Measurements from ENCODE around the gene TMEM238.
"Not testable (repeated sequence)": the region's sequence is repeated elsewhere in the genome, so short reads cannot be mapped to it uniquely, and the experiment has no call there.

Gene TMEM238

DNA sequence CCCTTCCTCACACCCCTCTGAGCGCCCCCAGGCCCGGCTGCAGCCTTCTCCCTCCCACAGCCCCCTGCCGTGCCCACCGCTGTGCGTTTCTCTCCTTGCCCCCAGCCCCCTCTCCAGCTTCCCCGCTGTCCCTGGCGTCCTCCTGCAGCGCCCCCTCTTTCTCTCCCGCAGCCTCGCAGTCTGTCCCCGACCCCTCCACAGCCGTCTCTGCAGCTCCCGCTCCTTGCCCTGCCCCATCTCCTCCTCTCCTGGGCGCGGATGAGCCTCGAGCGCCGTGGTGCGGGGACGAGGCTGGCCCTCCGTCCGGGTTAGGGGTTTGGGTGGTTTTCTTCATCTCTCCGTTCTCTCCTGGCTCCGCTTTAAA, 43.3 kb downstream of the TMEM238 start:
- Histone ChIP-seq H3K9ac (ENCODE audit: low read depth, low read length) (peak overlapping the region; percentile 82), H3K4me1 (ENCODE audit: insufficient read depth, low read length) (peaks cover 5% of the 10 kb centered on the region; the same call in 1 of the 2 replicates), H3K4me3 (ENCODE audit: low read length) (peak overlapping the region; percentile 87), H3K36me3 (ENCODE audit: insufficient read depth, low read depth, low read length) (peaks cover 31% of the 10 kb centered on the region), H3K9me3 (ENCODE audit: insufficient read depth, low read depth, low read length) (no peaks in the 10 kb centered on the region), H3K27me3 (ENCODE audit: insufficient read depth, low read length) (no peaks in the 10 kb centered on the region; the same call in 1 of the 2 replicates), H3K27ac (ENCODE audit: low read length) (no peak overlapping the region)

- peaks cover 27% of the 10 kb centered on the region for H3K36me3 ChIP-seq (ENCODE audit: insufficient read depth, low read depth, low read length)
- H3K9me3 ChIP-seq (ENCODE audit: insufficient read depth, low read depth, low read length) = no peaks in the 10 kb centered on the region
- no peak overlapping the region for H3K27ac ChIP-seq (ENCODE audit: low read length)
- H3K9ac ChIP-seq (ENCODE audit: low read depth, low read length) = peak overlapping the region; percentile 82
- H3K27me3 ChIP-seq (ENCODE audit: insufficient read depth, low read length) = no peaks in the 10 kb centered on the region; the same call in 1 of the 2 replicates
- H3K4me1 ChIP-seq (ENCODE audit: insufficient read depth, low read length) = peaks cover 5% of the 10 kb centered on the region; the same call in 1 of the 2 replicates
- peak overlapping the region; percentile 87 for H3K4me3 ChIP-seq (ENCODE audit: low read length)
Observed at GRCh38 chr19:55339889-55340783, 44.0 kb downstream of the TMEM238 start.

DNA sequence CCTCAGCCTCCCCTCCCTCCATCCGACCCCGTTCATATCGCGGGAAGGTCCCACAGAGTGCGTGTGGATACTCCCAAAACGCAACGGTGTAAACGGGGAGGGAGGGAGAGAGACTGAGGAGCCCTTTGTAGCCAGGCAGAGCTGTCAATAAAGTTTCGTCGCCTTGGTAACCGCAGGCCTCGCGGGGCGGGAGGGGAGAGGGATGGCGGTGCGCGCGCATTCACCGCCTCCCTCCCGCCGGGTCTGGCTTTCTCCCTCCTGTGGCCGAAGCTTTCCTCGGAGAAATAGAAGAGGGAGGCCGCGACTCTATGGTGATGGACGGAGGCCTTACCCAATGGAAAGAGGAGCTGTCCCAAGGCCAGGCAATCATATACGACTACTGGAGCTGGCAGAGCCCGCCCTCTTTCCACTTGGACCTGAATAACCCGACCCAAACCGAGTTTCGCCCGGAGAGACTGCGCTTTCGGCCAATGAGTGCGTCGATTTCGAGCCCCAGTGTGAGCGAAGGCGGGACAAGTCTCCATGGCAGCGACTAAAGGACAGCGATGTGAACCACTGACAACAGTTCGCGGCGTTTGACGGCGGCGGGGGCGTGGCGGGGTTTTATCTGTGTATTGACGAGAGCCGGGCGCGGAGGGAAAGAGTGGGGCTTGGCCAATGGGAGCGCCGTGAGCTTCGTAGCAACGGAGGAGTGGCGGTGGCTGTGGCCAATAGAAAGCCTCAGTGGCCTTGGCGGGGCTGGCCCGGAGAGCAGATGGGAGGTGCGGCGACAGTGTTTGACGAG, 44.8 kb downstream of the TMEM238 start, which contains the start of gene KMT5C:
KMT5C (plus strand) TSS at position 772 of the 784 bp plus-strand sequence. CDS start 2,061 bp downstream, outside the sequence.
- H3K9ac ChIP-seq (ENCODE audit: low read depth, low read length) = peak within 1 kb of the TSS; percentile 87
- peaks cover 5% of the 10 kb centered on the region; the same call in 1 of the 2 replicates for H3K4me1 ChIP-seq (ENCODE audit: insufficient read depth, low read length)
- no peaks in the 10 kb centered on the region; the same call in 1 of the 2 replicates for H3K27me3 ChIP-seq (ENCODE audit: insufficient read depth, low read length)
- H3K27ac ChIP-seq (ENCODE audit: low read length) = peak within 1 kb of the TSS; percentile 48
- peaks cover 22% of the 10 kb centered on the region for H3K36me3 ChIP-seq (ENCODE audit: insufficient read depth, low read depth, low read length)
- H3K9me3 ChIP-seq (ENCODE audit: insufficient read depth, low read depth, low read length) = no peaks in the 10 kb centered on the region
- H3K4me3 ChIP-seq (ENCODE audit: low read length) = peak within 1 kb of the TSS; percentile 87

DNA sequence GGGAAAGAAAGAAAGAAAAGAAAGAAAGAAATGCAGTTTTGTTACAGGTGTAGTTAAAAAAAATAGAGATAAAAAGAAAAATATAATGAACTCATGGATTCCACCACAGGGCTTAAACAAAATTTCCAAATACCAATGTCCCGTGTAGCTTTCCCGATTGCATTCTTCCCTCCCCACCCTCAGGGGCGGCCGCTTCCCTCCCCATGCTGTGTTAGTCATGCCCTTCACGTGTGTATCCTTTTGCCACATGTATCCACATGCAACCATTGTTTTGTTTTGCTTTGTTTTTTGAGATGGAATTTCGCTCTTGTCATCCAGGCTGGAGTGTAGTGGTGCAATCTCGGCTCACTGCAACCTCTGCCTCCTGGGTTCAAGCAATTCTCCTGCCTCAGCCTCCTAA, 48.0 kb downstream of the TMEM238 start:
- Histone ChIP-seq H3K4me3 (ENCODE audit: low read length) (no peak overlapping the region), H3K27me3 (ENCODE audit: insufficient read depth, low read length) (no peaks in the 10 kb centered on the region; the same call in 1 of the 2 replicates), H3K9ac (ENCODE audit: low read depth, low read length) (no peak overlapping the region), H3K4me1 (ENCODE audit: insufficient read depth, low read length) (no peaks in the 10 kb centered on the region; the same call in 1 of the 2 replicates), H3K27ac (ENCODE audit: low read length) (no peak overlapping the region), H3K36me3 (ENCODE audit: insufficient read depth, low read depth, low read length) (no peaks in the 10 kb centered on the region), H3K9me3 (ENCODE audit: insufficient read depth, low read depth, low read length) (no peaks in the 10 kb centered on the region)

- H3K9me3 ChIP-seq (ENCODE audit: insufficient read depth, low read depth, low read length) = no peaks in the 10 kb centered on the region
- H3K4me1 ChIP-seq (ENCODE audit: insufficient read depth, low read length) = no peaks in the 10 kb centered on the region; the same call in 1 of the 2 replicates
- no peak overlapping the region for H3K4me3 ChIP-seq (ENCODE audit: low read length)
- H3K27me3 ChIP-seq (ENCODE audit: insufficient read depth, low read length) = no peaks in the 10 kb centered on the region; the same call in 1 of the 2 replicates
- no peaks in the 10 kb centered on the region for H3K36me3 ChIP-seq (ENCODE audit: insufficient read depth, low read depth, low read length)
- H3K27ac ChIP-seq (ENCODE audit: low read length) = no peak overlapping the region
- no peak overlapping the region for H3K9ac ChIP-seq (ENCODE audit: low read depth, low read length)
Observed at GRCh38 chr19:55333870-55334269, 50.2 kb downstream of the TMEM238 start.

DNA sequence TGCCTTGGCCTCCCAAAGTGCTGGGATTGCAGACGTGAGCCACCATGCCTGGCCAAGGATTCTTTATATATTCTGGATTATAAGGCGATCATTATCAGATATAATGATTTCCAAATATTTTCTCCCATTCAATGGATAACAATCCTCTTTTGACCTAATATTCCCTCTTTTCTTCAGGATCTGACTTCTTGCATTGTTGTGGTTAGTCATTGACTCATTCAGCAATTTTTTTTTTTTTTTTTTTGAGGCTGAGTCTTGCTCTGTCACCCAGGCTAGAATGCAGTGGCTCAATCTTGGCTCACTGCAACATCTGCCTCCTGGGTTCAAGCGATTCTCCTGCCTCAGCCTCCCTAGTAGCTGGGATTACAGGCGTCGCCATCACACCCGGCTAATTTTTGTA, 54.3 kb downstream of the TMEM238 start:
- not testable (repeated sequence) for H3K9me3 ChIP-seq (ENCODE audit: insufficient read depth, low read depth, low read length); H3K9ac ChIP-seq (ENCODE audit: low read depth, low read length); H3K27ac ChIP-seq (ENCODE audit: low read length); H3K27me3 ChIP-seq (ENCODE audit: insufficient read depth, low read length); H3K36me3 ChIP-seq (ENCODE audit: insufficient read depth, low read depth, low read length); H3K4me3 ChIP-seq (ENCODE audit: low read length); H3K4me1 ChIP-seq (ENCODE audit: insufficient read depth, low read length)

Data from iPS-20b (cell line).